Heart right ventricle (tissue), 16 donors: ENCODE measurements around the gene FAM163B. TPM values are rescaled to one million over a fixed set of nuclear protein-coding genes. Genes with fewer than 3 reads are reported as not detected.

Source experiments
- ATAC-seq, 8 donors: fragments of 200-7000 bp; cut with Tn5 transposase; one replicate each; pipeline ENCODE4 v1.9.1; 2020; ENCODE audit warnings: mild to moderate bottlenecking in 8 of 8, moderate library complexity in 8 of 8, moderate number of reproducible peaks in 1 of 8
- DNase-seq, 2 donors: peaks; one replicate each; pipeline ENCODE4 v3.0.0-alpha.2; 2020
- H3K27ac ChIP-seq, 10 donors: fragments of 200-600 bp; sonication (generic) in 2 of 10; one replicate each; pipeline versions ENCODE4 v1.5.0 to v1.8.0; 2020 to 2022; ENCODE audit warnings: mild to moderate bottlenecking in 3 of 10
- H3K27me3 ChIP-seq, 7 donors: fragments of 200-600 bp; one replicate each; pipeline ENCODE4 v1.8.0; 2021 to 2022; ENCODE audit warnings: mild to moderate bottlenecking in 2 of 7
- H3K36me3 ChIP-seq, 9 donors: fragments of 200-600 bp; sonication (generic) in 1 of 9; one replicate each; pipeline versions ENCODE4 v1.5.0 to v1.8.0; 2020 to 2022; ENCODE audit warnings: mild to moderate bottlenecking in 2 of 9
- H3K4me1 ChIP-seq, 9 donors: fragments of 200-600 bp; sonication (generic) in 1 of 9; one replicate each; pipeline versions ENCODE4 v1.5.0 to v1.8.0; 2020 to 2022; ENCODE audit warnings: mild to moderate bottlenecking in 4 of 9
- H3K4me3 ChIP-seq, 10 donors: fragments of 200-600 bp; sonication (generic) in 2 of 10; one replicate each; pipeline versions ENCODE4 v1.5.0 to v1.8.0; 2020 to 2022; ENCODE audit warnings: mild to moderate bottlenecking in 7 of 10, moderate library complexity in 2 of 10
- H3K9me3 ChIP-seq, 11 donors: fragments of 200-600 bp in 10 of 11; sonication (generic) in 2 of 11; one replicate each; pipeline versions ENCODE4 v1.5.0 to v1.8.0; 2013 to 2022; ENCODE audit warnings: mild to moderate bottlenecking in 2 of 11, control low read depth in 1 of 11, moderate library complexity in 1 of 11
- WGBS, 2 donors: extraction: QIAGEN DNeasy Blood & Tissue Kit; methylation state at CpG; one replicate each; pipeline ENCODE4 v1.1.7; 2013; ENCODE audit warnings: inconsistent platforms in 1 of 2; 5-methylcytosine and 5-hydroxymethylcytosine counted together
- intact Hi-C, 10 donors: fragments of 100-400 bp; cut with DNase I; formaldehyde crosslinking; loops; one replicate each; pipeline versions ENCODE4 v1.11.1 to v1.14.2; 2022
- polyA plus RNA-seq, 2 donors: library from polyadenylated mRNA; stranded (reverse); fragments of 200-250 nt; gene quantifications; one replicate each; pipeline ENCODE4 v1.2.3, GENCODE V29; 2013
- total RNA-seq, 10 donors: library from RNA; stranded (reverse); fragmentation: NEBNext Ultra II Directional in 3 of 10; extraction: Animal tissue kit (Norgen Biotek cat#: 25700) in 3 of 10; gene quantifications; one replicate each; pipeline versions ENCODE4 v1.2.1 to v1.2.4, GENCODE V29; 2021 to 2023
- TF ChIP-seq, protein P1 (sequence below), 9 donors: fragments of 200-600 bp; sonication (generic) in 2 of 9; IDR thresholded peaks; one replicate each; pipeline versions ENCODE4 v1.5.0 to v1.8.0; 2021 to 2022; ENCODE audit warnings: antibody characterized with exemption in 9 of 9, mild to moderate bottlenecking in 5 of 9, moderate library complexity in 1 of 9
- donor health status: Arrhythmogenic right ventricular cardiomyopathy.
- donor health status: ischemic (EF 13 %, LVEDD 7.1; RV severe dilation, severe dysfunction).
- donor health status: healthy with polysubstance abuse.
- donor health status: DM: no; HTN: yes; CAD: no.
- donor health status: DM: no; HTN: no; CAD: no.
- donor health status: ischemic (EF 25% LVEDD 6.9; RV normal size, moderate dysfunction).
- donor health status: ischemic (EF 25% LVEDD 5.7; RV mildly dilated, moderate dysfunction).
- donor health status: healthy.
- donor health status: DM: yes; HTN: yes; CAD: no.
- donor health status: Ischemic cardiomyopathy.
- donor health status: ischemic (EF 35%, LVEDD 5.7; RV mildly dilated, moderate dysfunction).
- donor health status: nonischemic (EF 11% LVEDD 7.7; RV severe dilation, severe dysfunction).
- donor health status: DM: yes; HTN: yes; CAD: no.
- donor health status: PGD.
- donor health status: ischemic (EF 29% LVEDD 5.4; RV normal size, mild dysfunction).
- donor health status: nonischemic (EF 23%, LVEDD 6.1; RV moderate dilation, normal function).

The FAM163B gene
- total and polyA plus RNA-seq, 12 donors: 0.19 TPM; not detected in 11

- DNase-seq (no peak), ATAC-seq (peak in 1 of 8 donors; percentile 59)
- intact Hi-C loops: no loop called here
- WGBS, 2 donors: 53 to 60% methylated on average over 6 of the region's 6 CpGs
- Histone ChIP-seq H3K27me3 (peaks cover 0 to 48% (median 4%) of the 10 kb centered on the region in 7 donors), H3K27ac (no peak overlapping the region), H3K4me3 (no peak overlapping the region), H3K36me3 (no peaks in the 10 kb centered on the region), H3K9me3 (no peaks in the 10 kb centered on the region), H3K4me1 (peaks cover 0 to 10% (median 0%) of the 10 kb centered on the region in 9 donors)
- TF ChIP-seq, protein P1, sequence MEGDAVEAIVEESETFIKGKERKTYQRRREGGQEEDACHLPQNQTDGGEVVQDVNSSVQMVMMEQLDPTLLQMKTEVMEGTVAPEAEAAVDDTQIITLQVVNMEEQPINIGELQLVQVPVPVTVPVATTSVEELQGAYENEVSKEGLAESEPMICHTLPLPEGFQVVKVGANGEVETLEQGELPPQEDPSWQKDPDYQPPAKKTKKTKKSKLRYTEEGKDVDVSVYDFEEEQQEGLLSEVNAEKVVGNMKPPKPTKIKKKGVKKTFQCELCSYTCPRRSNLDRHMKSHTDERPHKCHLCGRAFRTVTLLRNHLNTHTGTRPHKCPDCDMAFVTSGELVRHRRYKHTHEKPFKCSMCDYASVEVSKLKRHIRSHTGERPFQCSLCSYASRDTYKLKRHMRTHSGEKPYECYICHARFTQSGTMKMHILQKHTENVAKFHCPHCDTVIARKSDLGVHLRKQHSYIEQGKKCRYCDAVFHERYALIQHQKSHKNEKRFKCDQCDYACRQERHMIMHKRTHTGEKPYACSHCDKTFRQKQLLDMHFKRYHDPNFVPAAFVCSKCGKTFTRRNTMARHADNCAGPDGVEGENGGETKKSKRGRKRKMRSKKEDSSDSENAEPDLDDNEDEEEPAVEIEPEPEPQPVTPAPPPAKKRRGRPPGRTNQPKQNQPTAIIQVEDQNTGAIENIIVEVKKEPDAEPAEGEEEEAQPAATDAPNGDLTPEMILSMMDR (IDR thresholded peaks at IDR 0.05): no peak
These were observed 25.9 kb upstream of the FAM163B start for GRCh38 chr9:133635098-133635497.

- H3K9me3 ChIP-seq: no peaks in the 10 kb centered on the region
- H3K27me3 ChIP-seq: peaks cover 0 to 49% (median 4%) of the 10 kb centered on the region in 7 donors
- peak in 2 of 8 donors; percentile 27 to 61 for ATAC-seq
- no peaks in the 10 kb centered on the region for H3K36me3 ChIP-seq
- TF ChIP-seq, protein P1 (IDR thresholded peaks at IDR 0.05): no peak
- no peak for DNase-seq
- H3K4me1 ChIP-seq: peaks cover 0 to 10% (median 0%) of the 10 kb centered on the region in 9 donors
- WGBS, 2 donors: 47 to 48% methylated on average over 24 of the region's 24 CpGs
- no peak overlapping the region for H3K4me3 ChIP-seq
- H3K27ac ChIP-seq: no peak overlapping the region
- intact Hi-C loops: no loop called here
These were observed 25.0 kb upstream of the FAM163B start for GRCh38 chr9:133634081-133634691.

GRCh38 chr9:133633681-133634080 is 24.5 kb upstream of the FAM163B start:
- ATAC-seq (no peak), DNase-seq (no peak)
- Histone ChIP-seq H3K27ac (no peak overlapping the region), H3K4me1 (peaks cover 0 to 10% (median 0%) of the 10 kb centered on the region in 9 donors), H3K36me3 (no peaks in the 10 kb centered on the region), H3K9me3 (no peaks in the 10 kb centered on the region), H3K4me3 (no peak overlapping the region), H3K27me3 (peaks cover 0 to 46% (median 4%) of the 10 kb centered on the region in 7 donors)
- intact Hi-C loops: no loop called here
- 69 to 70% methylated on average over 8 of the region's 8 CpGs for WGBS, 2 donors
- TF ChIP-seq, protein P1 (IDR thresholded peaks at IDR 0.05): no peak

- intact Hi-C loops: no loop called here
These were observed 23.9 kb upstream of the FAM163B start for GRCh38 chr9:133632806-133633680.

More at GRCh38 chr9:133632806-133633680, 23.9 kb upstream of the FAM163B start:
- TF ChIP-seq, protein P1 (IDR thresholded peaks at IDR 0.05): no peak
- Histone ChIP-seq H3K36me3 (no peaks in the 10 kb centered on the region), H3K4me1 (peaks cover 0 to 10% (median 0%) of the 10 kb centered on the region in 9 donors), H3K9me3 (no peaks in the 10 kb centered on the region), H3K4me3 (no peak overlapping the region), H3K27ac (no peak overlapping the region), H3K27me3 (peaks cover 0 to 43% (median 4%) of the 10 kb centered on the region in 7 donors)
- no peak for ATAC-seq
- no peak for DNase-seq
- WGBS, 2 donors: 67 to 68% methylated on average over 27 of the region's 27 CpGs
